Cardiac fibroblast (primary cell): ENCODE results near the gene ZBTB20.

Experiments used
- DNase-seq, 2 donors: peaks; one replicate each; pipeline versions ENCODE4 v3.0.0 to v3.0.0-alpha.2; 2010; ENCODE audit warnings: low read depth in 2 of 2
- H3K4me3 ChIP-seq, 2 donors: replicated peaks in 1 of 2; 1 replicate in 1 of 2; 2 replicates in 1 of 2; pipeline ENCODE4 v1.5.1; 2011; ENCODE audit warnings: low read depth in 2 of 2, low read length in 2 of 2, mild to moderate bottlenecking in 2 of 2, moderate library complexity in 1 of 2
- TF ChIP-seq, protein P1 (sequence below): IDR thresholded peaks from one replicate; pipeline ENCODE4 v1.5.1; 2011; ENCODE audit warnings: low read depth, mild to moderate bottlenecking, low read length, inconsistent platforms

The ZBTB20 gene

DNA sequence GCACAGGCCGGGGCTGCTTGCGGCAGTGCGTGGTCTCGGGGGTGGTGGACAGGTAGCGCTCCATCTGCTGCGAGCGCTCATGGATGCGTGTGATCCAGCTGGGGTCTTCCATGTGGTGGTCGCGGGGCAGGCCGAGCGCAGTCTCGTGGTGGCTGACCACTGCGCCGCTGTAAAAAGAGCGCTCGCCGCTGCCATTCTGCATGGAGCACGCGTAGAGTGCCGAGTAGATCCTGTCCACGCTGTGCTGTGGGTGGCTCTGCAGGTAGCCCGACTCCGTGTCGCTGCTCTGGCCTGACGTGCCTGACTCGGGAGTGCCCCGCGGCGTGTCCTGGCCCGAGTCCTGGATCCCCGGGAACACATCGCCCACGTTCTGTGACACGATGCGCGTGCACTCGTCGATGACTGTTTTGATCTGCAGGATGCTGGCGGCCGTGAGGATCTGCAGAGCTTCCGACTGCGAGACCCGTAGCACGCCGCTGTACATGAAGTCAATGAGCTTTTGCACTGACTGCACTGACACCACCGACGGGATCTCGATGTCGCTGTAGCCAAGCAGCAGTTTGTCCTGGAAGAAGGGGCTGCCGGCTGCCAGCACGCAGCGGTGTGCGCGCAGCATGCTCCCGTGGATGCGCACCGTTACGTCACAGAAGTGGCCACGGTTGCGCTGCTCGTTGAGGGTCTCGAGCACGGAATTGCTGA lies 795.8 kb downstream of the ZBTB20 start:
- no peak for DNase-seq
- H3K4me3 ChIP-seq: no peak overlapping the region
- TF ChIP-seq, protein P1, sequence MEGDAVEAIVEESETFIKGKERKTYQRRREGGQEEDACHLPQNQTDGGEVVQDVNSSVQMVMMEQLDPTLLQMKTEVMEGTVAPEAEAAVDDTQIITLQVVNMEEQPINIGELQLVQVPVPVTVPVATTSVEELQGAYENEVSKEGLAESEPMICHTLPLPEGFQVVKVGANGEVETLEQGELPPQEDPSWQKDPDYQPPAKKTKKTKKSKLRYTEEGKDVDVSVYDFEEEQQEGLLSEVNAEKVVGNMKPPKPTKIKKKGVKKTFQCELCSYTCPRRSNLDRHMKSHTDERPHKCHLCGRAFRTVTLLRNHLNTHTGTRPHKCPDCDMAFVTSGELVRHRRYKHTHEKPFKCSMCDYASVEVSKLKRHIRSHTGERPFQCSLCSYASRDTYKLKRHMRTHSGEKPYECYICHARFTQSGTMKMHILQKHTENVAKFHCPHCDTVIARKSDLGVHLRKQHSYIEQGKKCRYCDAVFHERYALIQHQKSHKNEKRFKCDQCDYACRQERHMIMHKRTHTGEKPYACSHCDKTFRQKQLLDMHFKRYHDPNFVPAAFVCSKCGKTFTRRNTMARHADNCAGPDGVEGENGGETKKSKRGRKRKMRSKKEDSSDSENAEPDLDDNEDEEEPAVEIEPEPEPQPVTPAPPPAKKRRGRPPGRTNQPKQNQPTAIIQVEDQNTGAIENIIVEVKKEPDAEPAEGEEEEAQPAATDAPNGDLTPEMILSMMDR: no peak

DNA sequence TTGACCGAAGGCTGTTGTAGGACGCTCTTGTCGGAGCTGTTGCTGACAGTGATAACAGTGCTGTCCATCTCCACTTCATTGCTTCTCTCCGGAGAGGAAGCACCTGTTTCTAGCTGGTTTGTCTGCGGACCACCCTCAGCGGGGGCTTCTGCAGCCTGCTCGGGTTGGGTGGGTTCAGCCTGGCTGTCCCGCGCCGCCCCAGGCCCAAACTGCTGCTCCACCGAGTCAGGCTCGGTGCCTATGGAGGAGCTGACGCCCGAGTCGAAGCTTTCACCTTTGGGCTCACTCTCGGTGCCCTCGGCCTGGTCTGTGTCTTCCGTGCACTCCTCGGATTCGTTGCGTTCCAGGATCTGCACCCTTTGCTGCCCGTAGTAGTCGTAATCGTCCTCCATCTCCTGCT lies 796.4 kb downstream of the ZBTB20 start:
- no peak for DNase-seq
- no peak overlapping the region for H3K4me3 ChIP-seq
- TF ChIP-seq, protein P1: no peak

GRCh38 chr3:114350271-114350670 lies 796.8 kb downstream of the ZBTB20 start:
- no peak overlapping the region for H3K4me3 ChIP-seq
- TF ChIP-seq, protein P1: no peak
- DNase-seq: no peak

- TF ChIP-seq, protein P1: no peak
- no peak for DNase-seq
- no peak overlapping the region for H3K4me3 ChIP-seq
These were observed 802.6 kb downstream of the ZBTB20 start for GRCh38 chr3:114344492-114344891.

DNA sequence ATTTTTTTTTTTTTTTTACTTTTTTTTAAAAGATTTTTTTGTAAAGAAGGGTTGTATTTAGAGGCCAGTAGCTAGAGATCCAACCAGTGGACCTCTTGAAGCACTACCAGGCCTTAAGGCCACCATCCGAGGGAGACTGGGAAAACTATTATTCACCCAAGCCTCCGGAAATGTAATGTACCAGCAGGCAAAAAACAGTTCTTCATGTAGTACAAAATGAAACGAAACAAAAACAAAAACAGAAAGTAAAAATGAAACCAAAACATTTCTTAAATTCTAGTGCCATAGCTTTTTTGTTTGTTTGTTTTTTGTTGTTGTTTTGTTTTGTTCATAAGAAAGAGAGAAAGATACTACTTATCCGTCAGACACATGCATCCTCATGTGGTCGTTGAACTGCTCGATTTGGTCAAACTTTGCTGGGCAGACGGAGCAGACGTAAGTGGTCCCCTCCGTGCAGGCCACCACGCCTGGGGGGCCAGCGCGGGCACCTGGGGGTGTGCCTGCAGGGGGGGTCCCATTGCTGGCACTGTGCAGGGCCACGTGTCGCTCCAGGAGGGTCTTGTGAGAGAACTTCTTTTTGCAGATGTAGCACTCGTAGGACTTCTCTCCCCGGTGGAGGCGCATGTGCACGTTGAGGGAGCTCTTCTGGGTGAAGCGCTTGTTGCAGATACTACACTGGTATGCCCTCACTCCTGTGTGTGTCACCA lies 808.3 kb downstream of the ZBTB20 start:
- TF ChIP-seq, protein P1: no peak
- H3K4me3 ChIP-seq: no peak overlapping the region
- no peak for DNase-seq

DNA sequence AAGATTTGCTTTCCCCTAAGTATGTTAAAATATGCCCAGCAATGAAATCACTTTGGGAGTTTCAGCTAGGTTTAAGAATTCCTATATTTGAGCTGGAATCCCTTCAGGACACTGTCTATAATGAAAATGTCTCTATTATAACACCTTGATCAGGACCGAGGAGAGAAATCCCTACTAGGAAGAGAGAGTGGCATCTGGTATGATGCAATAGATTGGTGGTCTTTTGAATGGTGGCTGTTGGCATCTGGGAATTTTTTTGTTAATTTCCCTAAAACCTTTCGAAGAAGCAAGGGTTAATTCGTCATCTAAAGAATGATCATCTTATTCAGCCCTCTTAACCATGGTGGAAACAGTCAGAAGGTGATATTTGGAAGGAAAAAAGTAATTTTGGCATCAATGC lies 810.2 kb downstream of the ZBTB20 start:
- no peak overlapping the region for H3K4me3 ChIP-seq
- TF ChIP-seq, protein P1: no peak
- DNase-seq: no peak
